KMS-11 (cell line): ENCODE results near the gene PRDM13.

Source experiments
- H2AFZ ChIP-seq: fragments of 200-600 bp; sonication (generic); 2 replicates; pipeline ENCODE4 v1.6.1; 2016; ENCODE audit warnings: antibody characterized with exemption, mixed run types, low read depth
- H3K27ac ChIP-seq: fragments of 200-600 bp; sonication (generic); 2 replicates; pipeline ENCODE4 v1.6.1; 2016; ENCODE audit warnings: mild to moderate bottlenecking, mixed run types
- H3K27me3 ChIP-seq: fragments of 200-600 bp; sonication (generic); 2 replicates; pipeline ENCODE4 v1.6.1; 2017; ENCODE audit warnings: mild to moderate bottlenecking, low read depth, mixed run types, moderate library complexity; ENCODE audit not compliant: insufficient read depth
- H3K36me3 ChIP-seq: fragments of 200-600 bp; sonication (generic); 2 replicates; pipeline ENCODE4 v1.6.1; 2017; ENCODE audit warnings: mild to moderate bottlenecking, mixed run types; ENCODE audit not compliant: insufficient read depth
- H3K4me1 ChIP-seq: fragments of 200-600 bp; sonication (generic); 2 replicates; pipeline ENCODE4 v1.6.1; 2016; ENCODE audit warnings: mild to moderate bottlenecking, low read depth, mixed run types; ENCODE audit not compliant: poor library complexity, severe bottlenecking
- H3K4me2 ChIP-seq: fragments of 200-600 bp; sonication (generic); 2 replicates; pipeline ENCODE4 v1.7.0; 2016; ENCODE audit warnings: mild to moderate bottlenecking, mixed run types
- H3K4me3 ChIP-seq: fragments of 200-600 bp; sonication (generic); IDR thresholded peaks from 2 replicates; pipeline ENCODE4 v1.6.1; 2017; ENCODE audit warnings: low read depth, low read length, mixed read lengths; ENCODE audit not compliant: insufficient read depth
- H3K79me2 ChIP-seq: fragments of 200-600 bp; sonication (generic); 2 replicates; pipeline ENCODE4 v1.6.1; 2016; ENCODE audit warnings: low read depth, mixed run types; ENCODE audit not compliant: insufficient read depth
- H3K9ac ChIP-seq: fragments of 200-600 bp; sonication (generic); 2 replicates; pipeline ENCODE4 v1.6.1; 2016; ENCODE audit warnings: mild to moderate bottlenecking, mixed run types
- H4K20me1 ChIP-seq: fragments of 200-600 bp; sonication (generic); 2 replicates; pipeline ENCODE4 v1.6.1; 2016; ENCODE audit warnings: mild to moderate bottlenecking, mixed run types; ENCODE audit not compliant: insufficient read depth
- TF ChIP-seq, protein P1 (sequence below): fragments of 200-600 bp; sonication (generic); conservative IDR thresholded peaks from 2 replicates; pipeline ENCODE4 v1.6.1; 2017; ENCODE audit warnings: low read depth, mild to moderate bottlenecking, antibody characterized with exemption, low read length, moderate library complexity, mixed read lengths

PRDM13 gene

DNA sequence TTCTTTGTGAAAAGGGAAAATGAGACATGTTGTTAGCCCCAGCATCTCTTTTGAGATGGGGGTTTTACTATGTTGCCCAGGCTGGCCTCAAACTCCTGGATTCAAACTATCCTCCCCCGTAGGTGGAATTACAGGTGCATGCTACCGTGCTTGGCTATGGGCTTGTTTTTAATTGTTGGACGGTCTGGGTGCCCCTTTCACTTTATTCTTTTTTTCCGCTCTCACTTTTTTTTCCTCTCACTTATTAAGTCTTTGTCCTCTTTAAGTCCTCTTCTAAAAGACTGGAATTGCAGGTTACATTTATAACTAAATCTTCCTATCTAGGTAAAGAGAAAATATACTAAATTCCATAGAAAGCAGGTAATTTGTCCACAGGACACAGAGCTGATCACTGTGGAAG is 18.8 kb upstream of the PRDM13 start:
- Histone ChIP-seq H4K20me1 (no peaks in the 10 kb centered on the region), H3K36me3 (no peaks in the 10 kb centered on the region), H3K27ac (no peak overlapping the region), H3K27me3 (no peaks in the 10 kb centered on the region), H3K9ac (no peak overlapping the region), H3K79me2 (no peaks in the 10 kb centered on the region), H3K4me2 (no peak overlapping the region), H2AFZ (no peak overlapping the region), H3K4me1 (no peaks in the 10 kb centered on the region), H3K4me3 (no peak overlapping the region)
- TF ChIP-seq, protein P1, sequence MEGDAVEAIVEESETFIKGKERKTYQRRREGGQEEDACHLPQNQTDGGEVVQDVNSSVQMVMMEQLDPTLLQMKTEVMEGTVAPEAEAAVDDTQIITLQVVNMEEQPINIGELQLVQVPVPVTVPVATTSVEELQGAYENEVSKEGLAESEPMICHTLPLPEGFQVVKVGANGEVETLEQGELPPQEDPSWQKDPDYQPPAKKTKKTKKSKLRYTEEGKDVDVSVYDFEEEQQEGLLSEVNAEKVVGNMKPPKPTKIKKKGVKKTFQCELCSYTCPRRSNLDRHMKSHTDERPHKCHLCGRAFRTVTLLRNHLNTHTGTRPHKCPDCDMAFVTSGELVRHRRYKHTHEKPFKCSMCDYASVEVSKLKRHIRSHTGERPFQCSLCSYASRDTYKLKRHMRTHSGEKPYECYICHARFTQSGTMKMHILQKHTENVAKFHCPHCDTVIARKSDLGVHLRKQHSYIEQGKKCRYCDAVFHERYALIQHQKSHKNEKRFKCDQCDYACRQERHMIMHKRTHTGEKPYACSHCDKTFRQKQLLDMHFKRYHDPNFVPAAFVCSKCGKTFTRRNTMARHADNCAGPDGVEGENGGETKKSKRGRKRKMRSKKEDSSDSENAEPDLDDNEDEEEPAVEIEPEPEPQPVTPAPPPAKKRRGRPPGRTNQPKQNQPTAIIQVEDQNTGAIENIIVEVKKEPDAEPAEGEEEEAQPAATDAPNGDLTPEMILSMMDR, result no peak

DNA sequence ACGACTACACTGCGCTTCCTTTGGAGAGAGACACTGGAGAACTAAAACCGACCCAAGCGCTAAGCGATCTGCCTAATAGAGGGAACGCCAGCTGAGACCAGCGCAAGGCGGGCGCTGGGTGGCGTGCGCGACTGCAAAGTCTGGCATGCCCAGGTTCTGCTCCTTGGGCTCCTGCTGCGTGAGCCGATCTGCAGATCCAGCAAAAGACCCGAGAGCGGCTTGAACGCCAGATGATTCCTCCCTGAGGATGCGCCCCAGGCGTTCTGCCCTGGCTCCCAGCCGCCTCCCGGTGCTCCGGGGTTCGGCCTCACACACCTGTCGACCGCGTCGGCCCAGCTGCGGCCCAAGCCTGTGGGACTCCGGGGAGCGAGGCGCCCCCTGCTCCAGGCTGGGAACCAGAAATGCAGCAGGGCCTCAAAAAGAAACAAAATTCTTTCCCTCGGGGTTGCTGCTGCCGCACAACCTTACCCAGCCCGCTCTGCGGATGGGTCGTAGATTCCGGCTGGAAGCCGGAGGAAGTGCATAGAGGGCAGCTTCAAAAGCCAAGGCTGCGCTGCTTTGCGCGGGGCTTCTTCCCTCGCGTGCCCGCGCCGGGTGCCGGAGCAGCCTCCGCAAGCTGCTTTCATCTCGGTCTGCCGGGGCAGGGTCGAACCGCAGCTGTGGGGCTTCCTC is 17.9 kb upstream of the PRDM13 start:
- Histone ChIP-seq H3K4me2 (peak overlapping the region; percentile 74), H4K20me1 (no peaks in the 10 kb centered on the region), H3K27me3 (no peaks in the 10 kb centered on the region), H3K79me2 (no peaks in the 10 kb centered on the region), H2AFZ (peak overlapping the region; percentile 79), H3K36me3 (no peaks in the 10 kb centered on the region), H3K27ac (peak overlapping the region; percentile 55), H3K9ac (peak overlapping the region; percentile 70; the same call in 1 of the 2 replicates), H3K4me3 (peak overlapping the region; percentile 33), H3K4me1 (no peaks in the 10 kb centered on the region)
- TF ChIP-seq, protein P1, result peak; percentile 41

DNA sequence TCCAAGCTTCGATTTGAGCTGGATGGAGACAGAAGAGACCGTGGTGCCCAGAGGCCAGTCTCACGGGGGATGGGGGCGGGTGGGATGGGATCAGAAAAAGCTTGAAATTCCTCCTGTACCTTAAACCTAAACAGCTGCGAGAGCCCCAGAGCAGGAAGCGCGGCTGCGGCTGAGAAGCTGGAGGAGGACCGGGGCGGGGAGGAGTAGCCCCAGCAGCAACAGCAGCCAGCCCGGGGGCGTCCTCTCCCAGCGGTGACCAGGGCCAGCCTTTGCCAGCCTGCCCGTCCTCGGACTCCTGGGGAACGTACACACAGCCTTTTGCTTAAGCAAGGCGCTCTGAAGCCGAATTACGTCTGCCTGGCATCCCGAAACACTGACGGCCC is 17.4 kb upstream of the PRDM13 start:
- H3K4me2 ChIP-seq, result peak overlapping the region; percentile 74; the same call in 1 of the 2 replicates
- TF ChIP-seq, protein P1, result no peak
- no peaks in the 10 kb centered on the region for H4K20me1 ChIP-seq
- H2AFZ ChIP-seq, result peak overlapping the region; percentile 79
- H3K79me2 ChIP-seq, result no peaks in the 10 kb centered on the region
- H3K36me3 ChIP-seq, result no peaks in the 10 kb centered on the region
- peak overlapping the region; percentile 33 for H3K4me3 ChIP-seq
- H3K4me1 ChIP-seq, result no peaks in the 10 kb centered on the region
- peak overlapping the region; percentile 55 for H3K27ac ChIP-seq
- peak overlapping the region; percentile 70; the same call in 1 of the 2 replicates for H3K9ac ChIP-seq
- H3K27me3 ChIP-seq, result no peaks in the 10 kb centered on the region

DNA sequence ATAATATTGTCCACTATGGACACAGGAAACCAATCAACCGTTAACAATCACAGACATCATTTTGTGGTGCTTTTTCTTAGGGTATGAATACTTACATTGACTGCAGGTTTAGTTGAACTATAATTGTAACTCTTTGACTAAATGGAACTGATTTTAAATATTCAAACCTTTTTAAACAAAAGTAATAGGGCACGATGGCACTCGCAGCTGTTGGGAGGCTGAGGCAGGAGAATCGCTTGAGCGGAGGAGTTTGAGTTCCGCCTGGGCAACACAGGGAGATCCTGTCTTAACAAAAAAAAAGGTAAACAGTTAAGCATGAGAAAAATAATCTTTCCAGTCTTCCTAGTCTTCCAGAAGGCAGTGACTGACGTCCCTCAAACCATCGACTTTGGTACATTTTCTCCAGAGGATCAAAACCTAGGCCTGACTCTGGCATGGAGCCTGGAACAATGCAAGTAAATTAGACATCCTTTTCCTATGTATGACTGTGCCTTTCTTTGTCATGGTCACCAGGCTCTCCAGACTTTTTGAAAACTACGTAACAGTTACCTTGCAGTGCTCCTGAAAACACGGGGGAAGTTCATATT is 16.6 kb upstream of the PRDM13 start:
- Histone ChIP-seq H3K9ac (no peak overlapping the region), H2AFZ (peak overlapping the region; percentile 79; the same call in 1 of the 2 replicates), H3K4me2 (peak overlapping the region; percentile 74; the same call in 1 of the 2 replicates), H3K27me3 (no peaks in the 10 kb centered on the region), H4K20me1 (no peaks in the 10 kb centered on the region), H3K27ac (no peak overlapping the region), H3K36me3 (no peaks in the 10 kb centered on the region), H3K4me1 (no peaks in the 10 kb centered on the region), H3K4me3 (no peak overlapping the region), H3K79me2 (no peaks in the 10 kb centered on the region)
- TF ChIP-seq, protein P1, result no peak
